SHP77 treated with DMSO at 0.1 percent for 48 hours (cell line): Measurements from ENCODE around the gene IDH3G.
"Not testable (repeated sequence)": the region's sequence is repeated elsewhere in the genome, so short reads cannot be mapped to it uniquely, and the experiment has no call there.

ENCODE experiments used
- DNase-seq: peaks from one replicate; lab custom pipeline; 2025; lab: John Stamatoyannopoulos, UW

The IDH3G gene

DNA sequence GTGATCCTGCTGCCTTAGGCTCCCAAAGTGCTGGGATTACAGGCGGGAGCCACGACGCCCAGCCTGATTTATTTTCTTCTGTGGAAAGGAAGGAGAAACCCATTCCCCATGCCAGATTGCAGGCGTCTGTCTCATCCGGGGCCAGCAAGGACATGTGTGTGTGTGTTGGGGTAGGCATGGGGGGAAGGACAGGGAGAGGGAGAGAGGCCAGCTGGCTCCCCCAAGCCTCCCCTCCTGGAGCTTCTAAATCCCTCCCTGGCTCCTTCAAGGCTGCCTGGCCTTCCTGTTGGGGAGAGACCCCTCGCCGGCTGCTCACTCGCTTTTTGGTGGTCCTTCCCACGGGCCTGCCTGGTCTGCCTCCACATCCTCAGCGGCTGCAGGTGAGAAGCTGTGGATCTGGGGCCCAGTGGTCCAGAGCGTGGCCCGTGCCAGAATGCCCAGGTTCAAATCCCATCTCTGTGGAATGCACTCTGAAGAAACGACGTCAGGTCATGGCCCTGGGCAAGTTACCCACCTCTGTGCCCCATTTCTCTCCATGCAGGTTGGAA, 31.5 kb downstream of the IDH3G start:
- no peak for DNase-seq

DNA sequence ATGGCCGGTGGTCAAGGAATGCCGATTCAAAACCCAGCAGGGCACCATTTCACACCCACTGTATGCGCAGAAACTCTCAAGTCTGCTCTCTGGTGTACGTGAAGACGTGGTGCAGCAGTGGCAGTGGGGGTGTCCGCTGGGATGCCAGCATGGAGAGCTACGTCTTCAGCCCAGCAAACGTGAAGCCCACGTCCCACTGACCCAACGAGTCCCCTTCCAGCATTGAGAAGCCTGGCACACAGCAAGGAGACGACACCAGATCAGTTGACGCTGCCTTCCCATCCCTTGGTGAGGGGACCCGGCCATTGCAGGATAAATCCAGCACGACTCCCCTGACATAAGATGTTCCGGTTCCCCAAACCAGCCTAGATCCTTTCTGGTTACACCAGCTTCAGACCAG, 32.3 kb downstream of the IDH3G start:
- no peak for DNase-seq

DNA sequence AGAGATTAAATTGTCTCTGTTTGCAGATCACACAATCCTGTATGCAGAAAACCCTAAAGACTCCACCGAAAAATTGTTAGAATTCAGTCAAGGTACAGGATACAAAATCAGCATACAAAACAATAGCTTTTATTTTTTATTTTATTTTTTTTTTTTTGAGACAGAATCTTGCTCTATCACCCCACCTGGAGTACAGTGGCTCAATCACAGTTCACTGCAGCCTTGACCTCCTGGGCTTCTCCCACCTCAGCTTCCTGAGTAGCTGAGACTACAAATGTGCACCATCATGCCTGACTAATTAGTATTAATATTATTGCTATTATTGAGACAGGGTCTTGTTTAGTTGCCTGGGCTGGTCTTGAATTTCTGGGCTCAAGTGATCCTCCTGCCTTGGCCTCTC, 39.0 kb downstream of the IDH3G start:
- no peak for DNase-seq

DNA sequence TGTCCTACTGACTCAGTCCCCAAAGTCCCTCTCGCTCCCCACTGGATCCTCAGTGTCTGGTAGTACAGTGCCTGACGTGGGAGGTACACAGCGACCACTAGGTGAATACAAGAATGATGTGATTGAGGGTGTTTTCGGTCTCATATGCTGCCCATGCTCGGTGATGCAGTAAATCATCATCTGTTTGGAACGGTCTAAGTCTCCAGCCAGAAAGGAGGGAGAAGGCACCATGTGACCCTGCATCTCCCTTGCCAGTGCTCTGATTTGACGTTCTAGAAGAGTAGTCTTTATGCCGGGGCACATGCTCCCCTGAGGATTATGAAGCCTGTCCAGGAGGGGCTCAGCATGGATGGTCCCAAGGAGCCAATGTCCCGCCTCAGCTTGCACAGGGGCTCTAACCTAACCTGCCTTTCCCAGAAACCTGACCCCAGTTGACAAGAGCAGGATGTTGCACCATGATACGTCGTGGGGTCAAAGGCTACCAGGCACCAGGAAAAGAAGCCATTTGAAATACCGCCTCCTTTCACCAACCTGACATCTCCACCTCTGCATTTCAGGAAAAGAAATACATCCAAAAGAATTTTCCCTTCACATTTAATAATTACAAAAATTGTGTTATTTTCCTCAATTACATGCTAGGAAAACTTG, 43.9 kb downstream of the IDH3G start:
- no peak for DNase-seq

DNA sequence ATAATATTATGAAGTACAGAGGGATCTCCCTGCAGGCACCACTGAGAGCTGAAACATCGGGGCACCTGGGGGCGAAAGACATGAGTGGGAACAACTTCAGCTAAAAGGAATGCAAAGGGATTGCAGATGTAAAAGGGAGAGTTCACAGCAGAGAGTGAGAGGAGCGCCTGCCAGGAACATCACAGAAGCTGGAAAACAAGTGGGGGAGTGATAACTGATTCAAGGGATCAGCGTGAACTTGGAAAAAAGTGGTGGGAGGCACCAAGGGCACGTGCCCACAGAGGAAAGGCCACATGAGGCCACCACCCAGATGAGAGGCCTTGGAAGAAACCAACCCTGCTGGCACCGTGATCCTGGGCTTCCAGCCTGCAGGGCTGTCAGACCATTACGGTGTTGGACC, 45.2 kb downstream of the IDH3G start:
- not testable (repeated sequence) for DNase-seq

DNA sequence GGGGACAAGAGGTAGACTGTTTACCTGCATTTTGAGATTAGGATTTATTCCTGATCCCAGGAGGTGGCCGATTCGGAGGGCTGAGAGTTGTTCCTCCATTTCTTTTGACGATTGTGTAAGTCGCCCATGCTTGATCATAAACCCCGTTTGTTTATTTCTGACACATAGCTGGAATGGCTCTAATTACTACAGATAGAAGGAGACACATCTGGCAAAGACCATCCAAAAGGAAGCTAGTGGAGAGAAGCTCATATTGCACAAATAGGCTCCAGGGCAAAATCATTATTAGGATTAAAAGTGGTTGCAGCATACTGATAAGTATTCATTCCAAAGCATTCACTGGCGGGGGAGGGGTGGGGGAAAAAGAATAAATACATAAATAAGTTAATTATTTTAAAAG, 47.2 kb downstream of the IDH3G start:
- DNase-seq: not testable (repeated sequence)

DNA sequence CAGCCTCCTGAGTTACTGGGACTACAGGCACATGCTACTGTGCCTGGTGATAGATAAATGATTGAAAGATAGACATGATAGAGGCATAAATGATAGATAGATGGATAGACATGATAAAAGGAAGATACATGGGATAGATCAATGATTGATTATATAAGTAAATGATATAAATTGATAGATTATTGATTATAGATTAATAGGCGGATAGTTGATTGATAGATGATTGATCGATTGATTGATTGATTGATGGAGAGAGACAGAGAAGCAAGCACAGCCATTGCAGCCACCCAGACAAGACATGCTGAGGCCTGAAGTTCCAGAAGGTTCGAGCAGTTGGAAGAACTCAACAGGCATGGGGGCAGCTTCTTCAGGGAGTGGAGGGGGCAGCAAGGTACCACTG, 47.8 kb downstream of the IDH3G start:
- no peak for DNase-seq

DNA sequence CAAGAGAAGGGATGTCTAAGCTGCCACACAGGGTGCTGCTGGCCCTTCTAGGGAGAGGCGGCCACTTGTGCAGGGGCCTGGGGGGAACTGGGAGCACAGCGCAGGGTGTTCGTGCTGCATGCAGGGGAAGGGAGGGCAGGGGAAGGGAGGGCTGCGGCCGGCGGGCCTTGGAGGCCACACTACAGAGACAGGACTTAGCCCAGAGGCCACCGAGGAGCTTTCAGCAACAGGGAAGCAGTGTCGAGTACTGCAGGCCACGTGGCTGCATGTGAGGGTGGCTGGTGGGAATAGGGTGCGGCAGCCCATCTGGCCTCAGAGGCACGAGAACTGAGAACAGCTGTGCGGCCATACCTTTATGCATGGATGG, 49.1 kb downstream of the IDH3G start:
- DNase-seq: not testable (repeated sequence)

DNA sequence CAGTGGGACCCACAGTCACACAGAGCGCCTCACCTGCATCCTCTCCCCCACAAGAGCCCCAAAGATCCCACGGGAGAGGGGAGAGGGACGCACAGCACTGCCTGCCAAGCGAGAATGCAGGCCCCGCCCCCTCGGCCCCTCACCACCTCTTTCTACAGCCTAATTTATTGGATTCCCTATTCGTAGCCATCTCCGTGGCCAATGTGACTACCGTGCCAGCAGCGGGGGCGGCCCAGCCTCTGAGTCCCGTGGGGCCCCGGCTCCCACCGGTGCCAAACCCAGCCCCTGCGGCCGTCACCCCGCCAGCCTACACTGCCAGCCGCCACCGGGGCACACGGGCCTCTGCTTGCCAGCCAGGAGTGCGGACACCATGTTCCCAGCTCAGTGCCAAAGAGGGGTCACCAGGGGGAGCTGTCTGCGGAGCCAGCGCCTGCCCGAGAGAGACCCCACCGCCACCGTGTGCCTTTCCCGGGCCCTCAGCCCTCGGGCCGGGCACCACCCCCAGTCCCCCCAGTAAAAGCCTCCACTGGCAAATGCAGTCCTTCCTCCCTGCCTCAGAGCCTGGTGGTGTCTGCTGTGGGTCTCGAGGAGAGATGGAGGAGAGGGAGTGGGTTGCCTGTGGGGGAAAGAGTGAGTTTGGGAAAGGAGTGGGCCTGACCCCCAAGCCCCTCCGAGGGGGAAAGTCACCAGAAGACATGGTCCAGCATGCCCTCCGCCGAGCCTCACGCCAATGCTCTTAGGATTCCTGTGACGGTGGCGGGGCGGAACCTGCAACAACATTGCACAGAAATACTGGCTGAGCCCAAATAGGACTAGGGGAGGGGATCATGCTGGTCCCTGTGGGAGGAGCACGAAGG, 49.7 kb downstream of the IDH3G start:
- DNase-seq: no peak

DNA sequence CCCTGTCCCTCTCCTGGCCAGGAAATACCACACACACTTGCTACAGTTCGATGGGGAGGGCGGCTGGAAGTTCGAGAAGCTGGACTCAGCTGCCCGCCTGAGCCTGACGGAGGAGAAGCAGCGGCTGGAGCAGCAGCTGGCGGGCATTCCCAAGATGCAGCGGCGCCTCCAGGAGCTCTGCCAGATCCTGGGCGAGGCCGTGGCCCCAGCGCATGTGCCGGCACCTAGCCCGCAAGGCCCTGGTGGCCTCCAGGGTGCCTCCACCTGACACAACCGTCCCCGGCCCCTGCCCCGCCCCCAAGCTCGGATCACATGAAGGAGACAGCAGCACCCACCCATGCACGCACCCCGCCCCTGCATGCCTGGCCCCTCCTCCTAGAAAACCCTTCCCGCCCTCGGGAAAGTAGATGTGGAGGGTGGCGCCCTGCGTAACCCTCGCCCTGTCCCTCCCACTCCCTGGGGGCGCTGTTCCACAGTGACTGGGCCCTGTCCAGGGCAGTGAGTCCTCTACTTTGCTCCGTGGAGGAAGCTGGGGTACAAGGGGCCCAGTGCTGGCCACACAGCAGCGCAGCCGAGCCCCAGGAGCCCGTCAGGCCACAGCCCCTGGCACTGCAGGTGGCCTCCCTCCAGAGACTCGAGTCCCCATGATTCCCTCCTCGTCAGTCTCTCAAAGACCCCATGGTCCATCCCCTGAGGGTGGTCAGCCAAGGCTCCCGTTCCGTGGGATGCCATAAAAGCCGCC, 50.5 kb downstream of the IDH3G start:
- DNase-seq: not testable (repeated sequence)

DNA sequence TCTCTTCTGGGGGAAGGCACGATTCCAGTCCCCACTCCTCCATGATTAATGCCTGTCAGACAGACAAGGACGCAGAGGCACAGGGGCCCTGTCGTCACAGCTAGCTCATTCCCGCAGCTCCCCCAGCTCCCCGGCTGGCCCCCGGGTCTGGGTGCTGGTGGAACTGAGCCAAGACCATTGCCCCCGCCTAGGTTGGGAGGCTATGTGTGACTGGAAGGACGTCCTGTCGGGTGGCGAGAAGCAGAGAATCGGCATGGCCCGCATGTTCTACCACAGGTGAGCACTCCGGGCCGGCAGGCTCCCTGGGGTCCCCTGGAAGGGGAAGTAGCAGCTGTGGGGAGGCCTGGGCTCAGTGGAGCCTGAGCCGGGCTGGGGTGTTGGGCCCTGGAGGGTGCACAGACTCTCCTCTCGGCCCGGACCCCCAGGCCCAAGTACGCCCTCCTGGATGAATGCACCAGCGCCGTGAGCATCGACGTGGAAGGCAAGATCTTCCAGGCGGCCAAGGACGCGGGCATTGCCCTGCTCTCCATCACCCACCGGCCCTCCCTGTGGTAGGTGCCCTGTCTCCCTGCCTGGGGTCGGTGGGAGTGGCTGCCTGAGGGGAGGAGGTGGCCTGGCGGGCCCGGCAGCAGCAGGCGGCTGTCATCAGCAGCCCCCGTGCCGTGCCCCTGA, 51.2 kb downstream of the IDH3G start:
- DNase-seq: not testable (repeated sequence)

DNA sequence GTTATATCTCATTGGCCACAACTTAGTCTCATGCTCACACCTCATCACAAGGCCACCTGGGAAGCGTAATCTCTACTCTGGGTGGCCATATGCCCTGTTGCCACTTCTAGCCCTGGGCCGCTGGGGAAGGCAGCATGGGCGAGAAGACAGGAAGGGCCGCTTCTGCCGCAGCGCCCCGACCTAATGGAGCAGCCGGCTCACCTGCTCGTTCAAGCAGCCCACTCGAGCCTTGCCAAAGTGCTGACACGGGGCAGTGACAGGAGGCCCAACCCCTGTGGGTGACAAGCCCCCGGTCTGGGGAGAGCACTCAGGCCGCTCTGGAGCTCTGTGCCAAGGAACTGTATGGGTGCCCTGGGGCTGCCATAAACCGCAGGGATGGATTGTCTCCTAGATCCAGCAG, 52.1 kb downstream of the IDH3G start:
- DNase-seq: not testable (repeated sequence)

DNA sequence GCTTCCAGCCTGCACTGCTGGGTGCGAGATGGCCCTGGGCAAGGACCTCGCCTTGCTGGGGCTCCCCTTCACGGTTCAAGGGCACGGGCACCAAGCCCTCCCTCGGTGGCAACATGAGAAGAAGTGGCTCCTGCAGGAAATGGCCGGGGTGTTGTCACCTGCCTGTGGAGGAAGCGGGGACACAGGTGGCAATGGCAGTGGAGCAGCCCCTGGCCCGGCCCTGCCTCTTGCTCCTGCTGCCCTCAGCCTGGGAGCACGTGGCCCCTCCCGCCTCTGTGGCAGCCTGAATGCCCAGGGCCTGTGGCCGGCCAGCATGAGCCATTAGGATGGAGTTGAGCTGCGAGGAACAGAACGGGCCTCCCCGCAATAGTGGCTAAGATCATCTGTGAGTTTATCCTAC, 52.7 kb downstream of the IDH3G start:
- DNase-seq: no peak

DNA sequence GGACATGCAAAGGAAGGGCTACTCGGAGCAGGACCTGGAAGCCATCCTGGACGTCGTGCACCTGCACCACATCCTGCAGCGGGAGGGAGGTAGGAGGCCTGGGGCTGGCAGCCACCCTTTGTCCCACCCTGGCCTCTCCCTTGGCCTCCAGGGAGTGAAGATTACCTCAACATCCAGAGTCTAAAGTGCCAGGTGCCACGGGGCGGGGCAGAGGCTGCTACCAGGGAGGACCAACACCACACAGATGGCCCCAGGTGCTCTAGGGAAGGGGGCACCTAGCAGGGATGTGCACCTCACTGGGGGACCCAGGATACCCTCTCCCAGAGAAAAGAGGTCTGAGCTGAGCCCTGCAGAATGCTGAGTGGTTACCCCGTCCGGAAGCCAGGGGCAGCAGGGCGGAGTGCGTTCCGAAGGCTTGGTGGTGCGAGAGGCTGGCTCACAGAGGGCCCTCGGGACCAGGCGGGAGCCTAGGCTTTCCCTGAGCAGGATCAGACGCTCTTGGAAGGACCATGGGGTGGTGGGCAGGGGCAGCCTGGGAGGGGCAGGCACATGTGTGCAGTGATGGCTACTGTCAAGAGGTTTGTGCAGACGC, 53.4 kb downstream of the IDH3G start:
- no peak for DNase-seq

DNA sequence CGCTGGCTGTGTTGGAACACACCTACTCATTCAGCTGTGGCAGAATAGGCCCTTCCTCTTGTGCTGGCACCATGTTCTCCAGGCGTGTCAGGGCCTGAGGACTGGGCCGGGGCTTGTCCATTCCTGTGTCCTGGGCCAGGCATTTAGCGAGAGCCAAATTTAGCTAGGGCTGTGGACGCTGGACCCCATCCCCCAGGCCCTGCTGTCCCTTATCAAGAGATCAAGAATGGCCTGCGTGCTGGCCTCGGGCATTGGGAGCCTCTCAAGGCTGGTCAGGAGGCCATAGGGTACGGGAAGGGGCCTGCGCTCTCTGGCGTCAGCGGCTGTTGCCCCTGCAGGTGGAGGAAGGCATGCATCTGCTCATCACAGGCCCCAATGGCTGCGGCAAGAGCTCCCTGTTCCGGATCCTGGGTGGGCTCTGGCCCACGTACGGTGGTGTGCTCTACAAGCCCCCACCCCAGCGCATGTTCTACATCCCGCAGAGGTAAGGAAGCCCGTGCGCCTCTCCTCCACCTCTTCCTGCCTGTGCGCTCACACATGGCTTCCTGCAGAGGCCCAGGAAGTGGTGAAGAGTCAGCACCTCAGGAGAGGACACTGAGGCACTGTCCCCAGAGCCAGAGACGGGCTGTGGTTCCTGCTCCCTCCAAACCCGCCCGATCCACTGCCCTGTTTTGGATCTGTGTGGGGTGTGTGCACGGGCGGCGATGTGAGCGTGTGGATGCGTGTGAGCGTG, 54.3 kb downstream of the IDH3G start:
- DNase-seq: no peak

DNA sequence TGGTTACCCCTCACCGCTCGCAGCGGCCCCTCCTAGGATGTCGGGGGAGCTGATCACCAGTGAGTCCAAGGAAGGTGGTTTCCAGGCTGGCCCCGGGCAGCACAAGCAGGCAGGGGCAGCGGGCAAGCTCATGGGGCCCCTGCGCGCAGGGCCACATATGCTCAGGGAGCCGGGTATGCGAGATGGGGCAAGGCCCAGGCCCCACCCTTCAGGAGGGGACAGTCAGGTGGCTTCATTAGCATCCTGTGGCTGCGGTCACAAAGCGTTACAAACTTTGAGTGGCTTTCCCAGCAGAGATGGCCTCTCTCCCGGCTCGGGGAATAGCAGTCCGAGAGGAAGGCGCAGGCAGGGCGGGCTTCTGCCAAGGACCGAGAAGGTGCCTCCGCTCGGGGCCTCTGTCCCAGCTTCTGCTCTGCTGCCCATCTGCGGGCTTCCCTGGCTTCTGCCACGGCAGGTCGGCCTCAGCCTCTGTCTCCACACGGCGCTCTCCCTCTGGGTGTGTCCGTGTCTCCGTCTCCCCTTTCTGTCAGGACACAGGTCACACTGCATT, 56.0 kb downstream of the IDH3G start:
- no peak for DNase-seq

DNA sequence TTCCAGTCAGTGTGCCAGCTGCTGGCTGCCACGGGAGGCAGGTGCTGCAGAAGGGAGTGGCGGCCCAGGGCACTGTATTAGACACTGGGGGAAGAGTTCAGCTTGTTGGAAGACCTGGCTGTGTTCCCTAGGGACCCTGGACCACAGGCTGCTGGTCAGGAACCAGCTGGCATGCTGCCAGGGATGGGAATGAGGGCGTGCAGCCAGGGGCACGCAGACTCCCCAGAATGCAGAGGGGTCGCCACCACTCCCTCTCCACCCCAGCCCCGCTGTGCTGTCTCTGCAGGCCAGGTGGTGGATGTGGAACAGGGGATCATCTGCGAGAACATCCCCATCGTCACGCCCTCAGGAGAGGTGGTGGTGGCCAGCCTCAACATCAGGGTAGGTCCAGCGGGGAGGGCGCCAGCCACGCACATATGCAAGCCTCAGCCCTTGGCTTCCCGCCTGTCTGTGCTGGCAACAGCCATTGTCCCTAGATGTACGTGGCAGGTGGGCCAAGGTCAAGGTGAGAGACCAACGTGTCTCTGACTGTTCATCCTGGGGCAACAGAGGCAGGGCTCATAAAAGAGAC, 57.2 kb downstream of the IDH3G start:
- DNase-seq: no peak

DNA sequence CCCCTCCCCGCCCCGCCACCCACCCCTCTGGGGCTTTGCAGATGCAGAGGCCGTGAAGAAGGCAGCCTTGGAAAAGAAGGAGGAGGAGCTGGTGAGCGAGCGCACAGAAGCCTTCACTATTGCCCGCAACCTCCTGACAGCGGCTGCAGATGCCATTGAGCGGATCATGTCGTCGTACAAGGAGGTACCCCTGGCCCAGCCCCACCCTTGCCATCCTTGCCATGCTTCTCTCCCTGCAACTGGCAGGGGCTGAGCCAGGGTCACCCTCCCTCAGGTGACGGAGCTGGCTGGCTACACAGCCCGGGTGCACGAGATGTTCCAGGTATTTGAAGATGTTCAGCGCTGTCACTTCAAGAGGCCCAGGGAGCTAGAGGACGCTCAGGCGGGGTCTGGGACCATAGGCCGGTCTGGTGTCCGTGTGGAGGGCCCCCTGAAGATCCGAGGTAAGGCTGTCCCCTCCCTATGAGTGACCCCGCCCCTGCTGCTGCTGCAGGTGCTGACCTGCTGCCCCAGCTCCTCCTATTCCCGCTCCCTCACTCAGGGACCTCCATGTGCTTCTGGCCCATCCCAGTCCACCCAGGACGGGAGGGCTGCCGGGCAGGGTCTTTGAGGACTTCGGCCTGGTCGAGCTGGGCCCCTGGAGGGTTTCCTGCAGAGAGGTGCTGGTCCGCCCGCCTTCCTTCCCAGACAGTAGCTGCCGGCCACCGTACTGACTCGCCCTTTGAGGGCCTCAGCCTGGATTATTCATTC, 57.9 kb downstream of the IDH3G start:
- no peak for DNase-seq
